Neuronal stem cell (in vitro differentiated cells): ENCODE results near the gene ESRP2.
A peak's percentile ranks its signal among the peaks of the same experiment; 100 is the strongest.

ENCODE experiments used
- DNase-seq: peaks from one replicate; pipeline ENCODE4 v3.0.0-alpha.2; 2013; ENCODE audit warnings: low spot score
- H2AFZ ChIP-seq: one replicate; pipeline ENCODE4 v1.6.1; 2013; ENCODE audit warnings: mild to moderate bottlenecking, low read length, inconsistent platforms
- H2AK5ac ChIP-seq: 2 replicates; pipeline ENCODE4 v1.6.1; 2013; ENCODE audit warnings: low read depth, mild to moderate bottlenecking, inconsistent platforms, low read length, moderate library complexity, mixed read lengths
- H2BK120ac ChIP-seq: 2 replicates; pipeline ENCODE4 v1.6.1; 2013; ENCODE audit warnings: low read depth, mild to moderate bottlenecking, inconsistent platforms, low read length, moderate library complexity, mixed read lengths
- H2BK12ac ChIP-seq: one replicate; pipeline ENCODE4 v1.6.1; 2013; ENCODE audit warnings: low read length, inconsistent platforms
- H2BK15ac ChIP-seq: 2 replicates; pipeline ENCODE4 v1.6.1; 2013; ENCODE audit warnings: mild to moderate bottlenecking, low read length, inconsistent platforms, mixed read lengths
- H2BK5ac ChIP-seq: one replicate; pipeline ENCODE4 v1.6.1; 2013; ENCODE audit warnings: inconsistent platforms, mild to moderate bottlenecking, low read length, moderate library complexity
- H3K14ac ChIP-seq: one replicate; pipeline ENCODE4 v1.6.1; 2013; ENCODE audit warnings: low read length, inconsistent platforms
- H3K18ac ChIP-seq: 2 replicates; pipeline ENCODE4 v1.6.1; 2013; ENCODE audit warnings: low read length, inconsistent platforms
- H3K23ac ChIP-seq: 2 replicates; pipeline ENCODE4 v1.6.1; 2013; ENCODE audit warnings: low read depth, mild to moderate bottlenecking, mixed read lengths, low read length, inconsistent platforms; ENCODE audit not compliant: poor library complexity
- H3K27ac ChIP-seq: replicated peaks from 3 replicates; pipeline ENCODE4 v1.5.1; 2013; ENCODE audit warnings: low read length, inconsistent platforms
- H3K27me3 ChIP-seq, 3 experiments: 2 replicates each; pipeline ENCODE4 v1.6.1; 2013; ENCODE audit warnings: low read length in 3 of 3, mild to moderate bottlenecking in 2 of 3, inconsistent platforms in 1 of 3, low read depth in 1 of 3, mixed read lengths in 1 of 3, moderate library complexity in 1 of 3; ENCODE audit not compliant: control insufficient read depth in 3 of 3, insufficient read depth in 3 of 3
- H3K36me3 ChIP-seq, 2 donors: replicated peaks in 1 of 2; 2 replicates each; pipeline ENCODE4 v1.6.1; 2013; ENCODE audit warnings: low read length in 2 of 2; ENCODE audit not compliant: control insufficient read depth in 2 of 2, insufficient read depth in 2 of 2
- H3K4ac ChIP-seq: 2 replicates; pipeline ENCODE4 v1.6.1; 2013; ENCODE audit warnings: inconsistent platforms, mild to moderate bottlenecking, low read length, moderate library complexity
- H3K4me1 ChIP-seq, 2 donors: 1 replicate in 1 of 2; 2 replicates in 1 of 2; pipeline ENCODE4 v1.6.1; 2013; ENCODE audit warnings: low read length in 2 of 2, low read depth in 1 of 2; ENCODE audit not compliant: control insufficient read depth in 2 of 2, insufficient read depth in 1 of 2
- H3K4me2 ChIP-seq: one replicate; pipeline ENCODE4 v1.6.1; 2013; ENCODE audit warnings: mild to moderate bottlenecking, low read length, inconsistent platforms; ENCODE audit not compliant: insufficient read depth, poor library complexity, severe bottlenecking
- H3K4me3 ChIP-seq, 2 donors: 2 replicates each; pipeline ENCODE4 v1.5.1; 2013; ENCODE audit warnings: low read length in 2 of 2, mild to moderate bottlenecking in 2 of 2, inconsistent platforms in 1 of 2, moderate library complexity in 1 of 2
- H3K79me1 ChIP-seq: one replicate; pipeline ENCODE4 v1.6.1; 2013; ENCODE audit warnings: low read depth, mild to moderate bottlenecking, inconsistent platforms, low read length, moderate library complexity
- H3K9ac ChIP-seq: one replicate; pipeline ENCODE4 v1.6.1; 2013; ENCODE audit warnings: mild to moderate bottlenecking, low read depth, low read length, inconsistent platforms; ENCODE audit not compliant: poor library complexity
- H3K9me3 ChIP-seq, 2 donors: replicated peaks in 1 of 2; 2 replicates each; pipeline versions ENCODE3 to v1.6.1; 2013; ENCODE audit warnings: low read length in 2 of 2, mild to moderate bottlenecking in 2 of 2, inconsistent platforms in 1 of 2, low read depth in 1 of 2, mixed read lengths in 1 of 2, moderate library complexity in 1 of 2; ENCODE audit not compliant: control insufficient read depth in 2 of 2, insufficient read depth in 1 of 2
- H4K8ac ChIP-seq: one replicate; pipeline ENCODE4 v1.6.1; 2013; ENCODE audit warnings: low read depth, mild to moderate bottlenecking, inconsistent platforms, low read length, moderate library complexity
- H4K91ac ChIP-seq: one replicate; pipeline ENCODE4 v1.6.1; 2013; ENCODE audit warnings: low read length, low read depth, mild to moderate bottlenecking, inconsistent platforms; ENCODE audit not compliant: poor library complexity
- WGBS, 2 donors: extraction: QIAGEN DNeasy Blood & Tissue Kit; methylation state at CpG; one replicate each; pipeline ENCODE4 v1.1.7; 2013; ENCODE audit warnings: missing lambda C conversion rate in 2 of 2, mixed read lengths in 1 of 2; ENCODE audit not compliant: insufficient read length in 2 of 2, insufficient replicate concordance in 1 of 2; ENCODE audit errors: extremely low coverage in 2 of 2; 5-methylcytosine and 5-hydroxymethylcytosine counted together

The ESRP2 gene

GRCh38 chr16:68235108-68235886 is 630 bp downstream of the ESRP2 start:
- no CpG with 5 or more reads among the region's 73 CpGs for WGBS, 2 donors
- Histone ChIP-seq H3K79me1 (peaks cover 2% of the 10 kb centered on the region), H4K8ac (peak overlapping the region; percentile 10), H3K9ac (peak overlapping the region; percentile 91), H3K36me3 (peaks cover 2 to 15% of the 10 kb centered on the region in 2 donors), H4K91ac (no peak overlapping the region), H3K4ac (no peak overlapping the region), H2BK15ac (peak overlapping the region; percentile 54), H2BK120ac (peak overlapping the region; percentile 84), H3K9me3 (peaks cover 0 to 21% of the 10 kb centered on the region in 2 donors), H3K4me1 (peaks cover 9 to 18% of the 10 kb centered on the region in 2 donors), H2BK12ac (peak overlapping the region; percentile 52), H3K27ac (no peak overlapping the region), H2AFZ (no peak overlapping the region), H3K23ac (peak overlapping the region; percentile 97), H3K27me3 (peaks cover 0 to 37% (median 14%) of the 10 kb centered on the region in 3 experiments), H2BK5ac (no peak overlapping the region), H2AK5ac (peak overlapping the region; percentile 74), H3K18ac (peak overlapping the region; percentile 87), H3K4me2 (peak overlapping the region; percentile 94), H3K14ac (peak overlapping the region; percentile 32), H3K4me3 (peak overlapping the region in 1 of 2 donors; percentile 49)
- DNase-seq: no peak

DNA sequence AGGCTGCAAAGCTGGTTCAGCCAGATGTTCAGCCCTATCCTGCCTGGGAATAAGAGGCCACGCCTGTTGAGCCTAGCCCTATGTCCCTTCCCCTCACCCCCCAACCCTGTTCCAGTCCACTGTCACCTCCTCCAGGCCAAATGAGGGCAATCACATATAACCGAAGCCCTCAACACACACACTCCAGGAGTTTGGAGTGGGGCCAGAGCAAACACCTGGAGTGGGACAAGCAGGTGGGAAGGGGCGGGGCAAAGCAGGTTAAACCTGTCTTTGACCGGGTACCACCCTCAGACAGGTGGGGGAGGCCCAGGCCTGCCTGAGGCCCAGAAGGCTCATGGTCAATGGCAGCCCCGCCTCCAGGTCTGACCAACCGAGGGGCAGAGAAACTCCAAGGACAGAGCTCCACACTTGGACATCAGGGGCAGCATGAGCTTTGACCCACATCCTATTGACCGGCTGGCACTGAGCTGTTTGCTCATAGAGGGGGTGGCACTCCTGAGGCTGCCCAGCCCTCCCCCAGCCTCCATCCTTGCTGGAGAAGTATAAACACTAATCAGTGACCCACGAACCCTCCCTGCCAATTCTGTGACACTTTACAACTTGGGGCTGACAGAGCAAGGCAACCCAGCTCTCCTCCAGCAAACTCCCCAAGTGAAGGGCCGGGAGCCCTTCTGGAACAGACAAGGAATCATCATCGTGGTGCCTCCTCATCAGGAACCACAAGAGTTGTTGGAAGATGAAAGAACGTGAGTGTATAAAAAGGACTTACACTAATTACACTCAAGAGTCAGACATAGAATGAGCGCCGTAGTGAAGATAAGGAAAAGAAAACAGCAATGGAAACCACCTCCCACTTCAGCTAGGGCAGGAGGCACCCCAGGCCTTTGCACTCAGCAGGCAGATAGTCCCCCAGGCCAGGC is 1.5 kb downstream of the ESRP2 start:
- H3K4me1 ChIP-seq: peaks cover 9 to 18% of the 10 kb centered on the region in 2 donors
- no peak overlapping the region for H2BK120ac ChIP-seq
- peak overlapping the region; percentile 15 for H3K9ac ChIP-seq
- H2BK15ac ChIP-seq: no peak overlapping the region
- peaks cover 2 to 23% of the 10 kb centered on the region in 2 donors for H3K36me3 ChIP-seq
- H3K79me1 ChIP-seq: peaks cover 2% of the 10 kb centered on the region
- peak overlapping the region in 1 of 2 donors; percentile 49 for H3K4me3 ChIP-seq
- H2BK12ac ChIP-seq: no peak overlapping the region
- H3K18ac ChIP-seq: no peak overlapping the region
- peaks cover 0 to 21% of the 10 kb centered on the region in 2 donors for H3K9me3 ChIP-seq
- H2AFZ ChIP-seq: no peak overlapping the region
- no peak overlapping the region for H3K14ac ChIP-seq
- H3K23ac ChIP-seq: peak overlapping the region; percentile 61
- no peak overlapping the region for H3K4ac ChIP-seq
- H3K4me2 ChIP-seq: no peak overlapping the region
- DNase-seq: no peak
- H3K27me3 ChIP-seq: peaks cover 0 to 37% (median 14%) of the 10 kb centered on the region in 3 experiments
- no peak overlapping the region for H4K91ac ChIP-seq
- no peak overlapping the region for H3K27ac ChIP-seq
- H2BK5ac ChIP-seq: no peak overlapping the region
- H4K8ac ChIP-seq: no peak overlapping the region
- no CpG with 5 or more reads among the region's 13 CpGs for WGBS, 2 donors
- peak overlapping the region; percentile 60 for H2AK5ac ChIP-seq

- Histone ChIP-seq H3K4me2 (no peak overlapping the region), H3K9ac (no peak overlapping the region), H3K14ac (no peak overlapping the region), H2BK15ac (no peak overlapping the region), H3K36me3 (peaks cover 2 to 28% of the 10 kb centered on the region in 2 donors), H3K79me1 (peaks cover 2% of the 10 kb centered on the region), H3K4me1 (peaks cover 9 to 18% of the 10 kb centered on the region in 2 donors), H3K4ac (no peak overlapping the region), H3K27me3 (peaks cover 0 to 37% (median 14%) of the 10 kb centered on the region in 3 experiments), H4K8ac (no peak overlapping the region), H2BK12ac (no peak overlapping the region), H4K91ac (no peak overlapping the region), H3K18ac (no peak overlapping the region), H2BK5ac (no peak overlapping the region), H3K27ac (no peak overlapping the region), H3K4me3 (no peak overlapping the region), H3K23ac (peak overlapping the region; percentile 61), H2AFZ (no peak overlapping the region), H2AK5ac (peak overlapping the region; percentile 60), H3K9me3 (peaks cover 0 to 21% of the 10 kb centered on the region in 2 donors), H2BK120ac (no peak overlapping the region)
- WGBS, 2 donors: no CpG with 5 or more reads among the region's 8 CpGs
- no peak for DNase-seq
Measured at GRCh38 chr16:68233835-68234187, 2.1 kb downstream of the ESRP2 start.
